Body of pancreas (tissue), 4 donors: ENCODE measurements around the gene SWSAP1. TPM values are rescaled to one million over a fixed set of nuclear protein-coding genes. Genes with fewer than 3 reads are reported as not detected.
"Not testable (repeated sequence)": the region's sequence is repeated elsewhere in the genome, so short reads cannot be mapped to it uniquely, and the experiment has no call there.

Source experiments
- ATAC-seq: fragments of 150-250 bp; one replicate; pipeline ENCODE4 v1.9.1; 2016
- DNase-seq, 4 donors: peaks; one replicate each; pipeline ENCODE4 v3.0.0-alpha.2; 2019
- H3K27ac ChIP-seq, 4 donors: fragments of 200-600 bp; sonication (generic); 1 replicate in 3 of 4; 2 replicates in 1 of 4; pipeline versions ENCODE4 v1.5.1 to v1.6.1; 2016 to 2019; ENCODE audit warnings: mild to moderate bottlenecking in 1 of 4, mixed read lengths in 1 of 4, moderate library complexity in 1 of 4
- H3K27me3 ChIP-seq, 2 donors: fragments of 200-600 bp; sonication (generic); one replicate each; pipeline ENCODE4 v1.6.0; 2016; ENCODE audit warnings: mild to moderate bottlenecking in 1 of 2
- H3K36me3 ChIP-seq, 2 donors: fragments of 200-600 bp; sonication (generic); replicated peaks in 1 of 2; 2 replicates each; pipeline ENCODE4 v1.5.1; 2016; ENCODE audit warnings: low read depth in 2 of 2; ENCODE audit not compliant: insufficient read depth in 1 of 2
- H3K4me1 ChIP-seq: fragments of 200-600 bp; sonication (generic); one replicate; pipeline ENCODE4 v1.6.0; 2016
- H3K4me3 ChIP-seq, 2 donors: fragments of 200-600 bp; sonication (generic); 1 replicate in 1 of 2; 2 replicates in 1 of 2; pipeline ENCODE4 v1.5.1; 2016 to 2019
- H3K9me3 ChIP-seq, 3 donors: fragments of 200-600 bp; sonication (generic); 1 replicate in 2 of 3; 2 replicates in 1 of 3; pipeline ENCODE4 v1.5.1; 2016
- CTCF ChIP-seq, 7 experiments: fragments of 450-650 bp in 4 of 7; fragments of 200-600 bp in 3 of 7; sonication (generic) in 3 of 7; IDR thresholded peaks; one replicate each; pipeline ENCODE4 v1.5.1; 2016 to 2019; ENCODE audit warnings: antibody characterized with exemption in 7 of 7
- POLR2A ChIP-seq, 3 donors: fragments of 450-650 bp; IDR thresholded peaks; one replicate each; pipeline ENCODE4 v1.6.1; 2016; ENCODE audit warnings: antibody characterized with exemption in 3 of 3, mild to moderate bottlenecking in 2 of 3
- WGBS, 2 donors: methylation state at CpG; one replicate each; pipeline ENCODE4 v1.1.5; 2017; 5-methylcytosine and 5-hydroxymethylcytosine counted together
- intact Hi-C: fragments of 100-400 bp; cut with DNase I; formaldehyde crosslinking; loops from one replicate; pipeline ENCODE4 v1.15.1; 2023
- total RNA-seq, 2 donors: library from RNA; depleted of rRNA; stranded (reverse); fragments of >200 nt; gene quantifications; one replicate each; pipeline ENCODE4 v1.1.0, GENCODE V29; 2016

SWSAP1 gene
- total RNA-seq, 2 donors from 2014 or later, result 0.78 to 2.0 TPM

- peak overlapping the region; percentile 75 to 84 (median 82) for H3K27ac ChIP-seq
- WGBS, 2 donors, result 35 to 36% methylated on average over 15 of the region's 15 CpGs
- no peaks in the 10 kb centered on the region for H3K9me3 ChIP-seq
- H3K4me1 ChIP-seq, result peaks cover 31% of the 10 kb centered on the region
- DNase-seq (peak in 2 of 4 donors; percentile 17 to 28), ATAC-seq (no peak)
- no peak for TF ChIP-seq POLR2A (IDR thresholded peaks at IDR 0.05)
- no peak for TF ChIP-seq CTCF (IDR thresholded peaks at IDR 0.05)
- H3K36me3 ChIP-seq, result no peaks in the 10 kb centered on the region
- H3K4me3 ChIP-seq, result no peak overlapping the region
- H3K27me3 ChIP-seq, result no peaks in the 10 kb centered on the region
- intact Hi-C loops, result no loop called here
These were observed 29.2 kb upstream of the SWSAP1 start for GRCh38 chr19:11345122-11345803.

GRCh38 chr19:11346104-11346940, 28.1 kb upstream of the SWSAP1 start, which contains the start of the genes CCDC159 and TMEM205:
Gene CCDC159 (plus strand): TSS chr19:11346519. CDS start chr19:11346607, 88 bp downstream.
Gene TMEM205 (minus strand): TSS chr19:11346268. CDS start chr19:11345619, 649 bp downstream.
- DNase-seq, result peak; percentile 99
- H3K36me3 ChIP-seq, result no peaks in the 10 kb centered on the region
- H3K4me3 ChIP-seq, result peak within 1 kb of the TSS; percentile 1 to 24
- intact Hi-C loops, result no loop called here
- no peaks in the 10 kb centered on the region for H3K9me3 ChIP-seq
- H3K27me3 ChIP-seq, result no peaks in the 10 kb centered on the region
- WGBS, 2 donors, result 0% methylated on average over 18 to 50 of the region's 50 CpGs
- TF ChIP-seq POLR2A (IDR thresholded peaks at IDR 0.05) (peak; percentile 35 to 80 (median 77)), CTCF (IDR thresholded peaks at IDR 0.05) (no peak)
- ATAC-seq, result peak; percentile 94
- peak within 1 kb of the TSS; percentile 75 to 87 (median 83) for H3K27ac ChIP-seq
- peaks cover 31% of the 10 kb centered on the region for H3K4me1 ChIP-seq

- intact Hi-C loops, result no loop called here
- H3K4me3 ChIP-seq, result no peak overlapping the region
- no peaks in the 10 kb centered on the region for H3K9me3 ChIP-seq
- no peak for ATAC-seq
- DNase-seq, result no peak
- peaks cover 31% of the 10 kb centered on the region for H3K4me1 ChIP-seq
- H3K36me3 ChIP-seq, result no peaks in the 10 kb centered on the region
- H3K27me3 ChIP-seq, result no peaks in the 10 kb centered on the region
- 77 to 82% methylated on average over 7 of the region's 7 CpGs for WGBS, 2 donors
- peak overlapping the region in 1 of 4 donors; percentile 84 for H3K27ac ChIP-seq
- no peak for TF ChIP-seq POLR2A (IDR thresholded peaks at IDR 0.05)
- no peak for TF ChIP-seq CTCF (IDR thresholded peaks at IDR 0.05)
These were observed 26.9 kb upstream of the SWSAP1 start for GRCh38 chr19:11347546-11348039.

GRCh38 chr19:11349171-11349570, 25.3 kb upstream of the SWSAP1 start:
- no peaks in the 10 kb centered on the region for H3K9me3 ChIP-seq
- H3K4me3 ChIP-seq, result no peak overlapping the region
- H3K36me3 ChIP-seq, result no peaks in the 10 kb centered on the region
- no peak for DNase-seq
- WGBS, 2 donors, result 86 to 94% methylated on average over 4 of the region's 4 CpGs
- intact Hi-C loops, result no loop called here
- no peak overlapping the region for H3K27ac ChIP-seq
- no peaks in the 10 kb centered on the region for H3K27me3 ChIP-seq
- H3K4me1 ChIP-seq, result peaks cover 20% of the 10 kb centered on the region
- ATAC-seq, result no peak
- no peak for TF ChIP-seq POLR2A (IDR thresholded peaks at IDR 0.05)
- TF ChIP-seq CTCF (IDR thresholded peaks at IDR 0.05), result no peak

DNA sequence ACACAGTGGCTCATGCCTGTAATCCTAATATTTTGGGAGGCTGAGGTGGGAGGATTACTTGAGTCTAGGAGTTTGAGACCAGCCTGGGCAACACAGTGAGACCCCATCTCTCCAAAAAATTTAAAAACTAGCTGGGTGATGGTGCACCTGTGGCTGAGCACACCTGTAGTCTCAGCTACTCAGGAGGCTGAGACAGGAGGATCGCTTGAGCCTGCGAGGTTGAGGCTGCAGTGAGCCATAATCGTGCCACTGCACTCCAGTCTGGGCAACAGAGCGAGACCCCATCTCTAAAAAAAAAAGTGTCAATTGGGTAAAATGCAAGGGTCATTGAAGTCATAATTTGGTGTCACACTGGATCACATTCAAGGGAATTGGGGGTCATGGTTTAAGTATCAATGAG, 20.4 kb upstream of the SWSAP1 start:
- WGBS, 2 donors, result 85 to 99% methylated on average over 4 of the region's 4 CpGs
- H3K4me3 ChIP-seq, intact Hi-C loops, H3K9me3 ChIP-seq, ATAC-seq, DNase-seq, H3K36me3 ChIP-seq, H3K27ac ChIP-seq, H3K27me3 ChIP-seq: not testable (repeated sequence)
- peaks cover 15% of the 10 kb centered on the region for H3K4me1 ChIP-seq
